ENCODE measurements around the gene FAM170B.

Gene FAM170B

DNA sequence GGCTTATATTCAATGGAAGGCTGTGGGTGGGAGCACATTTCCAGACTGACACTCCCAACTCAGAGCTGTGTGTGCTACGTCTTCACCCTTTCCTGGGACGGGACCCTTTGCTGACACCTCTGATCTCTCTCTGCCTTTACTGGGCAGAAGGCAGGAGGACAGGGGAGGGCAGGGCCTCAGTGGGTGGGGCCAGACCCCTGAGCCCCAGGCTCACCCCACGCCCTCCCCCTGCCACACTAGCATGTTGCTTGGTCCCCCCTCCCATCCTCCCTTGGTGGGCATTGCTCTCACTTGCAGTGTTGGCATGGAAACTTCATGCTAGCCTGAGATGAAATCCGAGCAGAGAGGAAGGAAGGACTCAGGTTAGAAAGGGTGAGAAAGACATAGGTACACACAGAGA is 36.0 kb upstream of the FAM170B start:
- DNase-seq (ENCODE audit: low read depth in 2 of 2), result no peak

DNA sequence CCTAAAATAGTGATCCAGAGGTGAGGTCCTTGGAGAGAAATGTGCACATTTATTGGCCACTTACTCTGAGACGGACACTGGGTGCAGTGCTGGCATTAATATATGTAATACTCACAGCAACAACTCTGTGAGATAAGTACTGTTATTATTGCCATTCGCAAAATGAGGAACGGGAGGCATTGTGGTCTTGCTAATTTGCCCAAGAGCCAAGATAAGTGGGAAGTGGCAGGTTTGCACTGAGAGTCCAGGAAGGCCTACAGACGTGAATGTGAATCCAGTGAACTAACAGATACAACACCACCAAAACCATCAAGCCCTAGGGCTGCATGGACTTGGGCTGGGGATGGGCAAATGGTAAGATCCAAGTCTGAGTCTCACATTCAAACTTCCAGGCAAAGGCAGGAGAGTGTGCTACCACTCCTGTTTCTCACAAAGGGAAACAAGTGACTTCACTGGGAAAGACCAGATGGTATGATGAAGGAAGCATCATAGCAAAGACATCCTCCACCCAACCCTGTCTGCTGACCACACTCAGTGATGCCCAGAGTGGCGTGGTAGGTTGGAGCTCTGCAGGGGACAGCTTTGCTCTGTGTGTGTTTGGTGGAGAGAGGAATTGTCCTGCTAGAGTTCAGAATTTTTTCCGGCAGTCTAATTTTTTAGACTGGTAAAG is 35.1 kb upstream of the FAM170B start:
- DNase-seq (ENCODE audit: low read depth in 2 of 2), result no peak

DNA sequence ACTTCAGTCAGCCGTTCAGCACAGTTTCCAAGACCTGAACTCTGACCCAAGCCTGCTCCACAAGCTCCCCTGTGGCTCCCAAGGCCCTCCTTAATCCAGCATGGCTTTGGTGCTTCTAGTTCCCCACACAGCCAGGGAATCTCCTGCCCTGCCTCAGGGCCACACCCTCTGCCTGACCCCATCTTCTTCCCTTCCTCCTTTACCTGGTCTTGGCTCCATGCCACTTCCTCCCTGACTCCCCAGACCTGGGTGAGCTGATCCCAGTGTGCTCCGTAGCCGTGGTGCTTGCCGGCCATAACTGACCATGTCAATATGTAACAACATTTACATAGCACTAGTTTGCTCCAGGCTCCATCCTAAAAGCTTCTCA is 34.3 kb upstream of the FAM170B start:
- no peak for DNase-seq (ENCODE audit: low read depth in 2 of 2)

DNA sequence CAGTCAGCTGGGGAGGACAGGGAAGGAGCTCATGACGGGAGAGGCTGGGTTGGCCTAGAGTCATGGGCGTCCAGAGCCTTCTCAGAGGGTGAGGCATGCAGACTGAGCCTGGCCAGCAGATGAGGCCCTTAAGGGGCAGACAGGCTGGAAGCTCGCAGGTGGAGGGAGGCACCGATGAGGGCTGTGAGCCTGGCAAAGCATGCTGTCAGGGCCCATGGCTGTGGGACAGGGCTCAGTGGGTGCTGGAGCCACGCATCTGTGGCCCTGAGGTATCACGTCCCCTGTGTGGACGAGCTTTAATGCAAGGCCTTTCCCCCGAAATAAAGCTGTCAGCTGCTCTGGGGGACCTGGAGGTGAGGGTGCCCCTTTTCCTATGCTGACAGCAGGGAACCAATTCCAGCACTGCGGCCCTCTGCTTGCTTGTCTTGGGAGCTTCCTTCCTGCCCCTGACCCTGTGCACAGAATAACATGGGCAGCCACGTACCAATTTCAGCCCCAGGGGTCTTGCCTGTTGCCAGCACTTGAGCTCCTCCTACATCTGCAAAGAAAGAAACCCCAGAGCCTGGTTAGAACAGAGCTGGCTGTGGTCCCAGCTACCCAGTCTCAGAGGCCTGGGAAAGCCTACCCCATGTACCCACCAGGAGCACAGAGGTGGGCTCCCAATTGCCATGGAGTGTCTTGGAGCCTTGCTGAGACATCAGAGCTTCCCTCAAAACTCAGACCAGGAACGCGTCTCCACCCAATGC is 33.8 kb upstream of the FAM170B start:
- no peak for DNase-seq (ENCODE audit: low read depth in 2 of 2)

DNA sequence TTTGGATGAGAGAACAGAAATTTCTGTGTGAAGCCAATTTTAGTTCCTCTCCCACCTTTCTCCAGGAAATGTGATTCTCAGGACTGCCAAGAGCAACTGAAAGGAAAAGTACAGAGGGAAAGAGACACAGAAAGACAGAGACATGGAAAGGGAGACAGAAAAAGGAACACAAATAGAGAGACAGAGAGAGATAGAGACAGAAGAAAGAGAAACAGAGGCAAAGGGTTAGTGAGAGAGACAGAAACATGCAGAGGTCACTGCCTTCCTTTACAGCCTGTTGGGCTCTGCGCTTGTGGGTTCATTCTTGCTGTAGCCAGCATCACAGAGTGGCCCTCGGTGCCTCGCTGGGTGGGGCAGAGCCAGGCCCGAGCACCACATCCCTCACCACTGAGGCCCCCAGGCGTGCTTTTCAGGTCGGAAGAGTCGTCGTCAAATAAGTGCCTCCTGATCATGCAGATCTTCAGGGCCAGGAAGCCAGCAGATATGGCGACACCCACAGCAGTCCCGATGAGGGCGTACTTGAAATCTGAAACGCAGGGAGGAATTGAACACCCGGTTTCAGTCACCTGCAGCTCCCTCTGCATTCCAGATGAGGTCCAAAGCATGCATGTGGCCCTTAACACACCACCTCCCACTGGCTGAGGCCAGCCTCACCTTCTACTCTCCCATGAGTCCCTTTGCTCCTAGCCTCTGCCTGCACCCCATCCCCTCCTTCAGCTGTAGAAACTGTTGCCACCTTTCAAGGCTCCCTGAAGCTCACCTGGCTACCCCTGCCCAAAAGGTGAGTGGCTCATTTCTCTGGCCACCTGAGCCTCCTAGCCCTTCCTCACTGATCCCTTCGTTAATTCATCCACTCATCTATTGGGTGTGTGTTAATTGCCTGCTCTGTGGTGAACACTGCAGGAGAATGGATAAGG is 32.9 kb upstream of the FAM170B start:
- DNase-seq (ENCODE audit: low read depth in 2 of 2), result no peak

DNA sequence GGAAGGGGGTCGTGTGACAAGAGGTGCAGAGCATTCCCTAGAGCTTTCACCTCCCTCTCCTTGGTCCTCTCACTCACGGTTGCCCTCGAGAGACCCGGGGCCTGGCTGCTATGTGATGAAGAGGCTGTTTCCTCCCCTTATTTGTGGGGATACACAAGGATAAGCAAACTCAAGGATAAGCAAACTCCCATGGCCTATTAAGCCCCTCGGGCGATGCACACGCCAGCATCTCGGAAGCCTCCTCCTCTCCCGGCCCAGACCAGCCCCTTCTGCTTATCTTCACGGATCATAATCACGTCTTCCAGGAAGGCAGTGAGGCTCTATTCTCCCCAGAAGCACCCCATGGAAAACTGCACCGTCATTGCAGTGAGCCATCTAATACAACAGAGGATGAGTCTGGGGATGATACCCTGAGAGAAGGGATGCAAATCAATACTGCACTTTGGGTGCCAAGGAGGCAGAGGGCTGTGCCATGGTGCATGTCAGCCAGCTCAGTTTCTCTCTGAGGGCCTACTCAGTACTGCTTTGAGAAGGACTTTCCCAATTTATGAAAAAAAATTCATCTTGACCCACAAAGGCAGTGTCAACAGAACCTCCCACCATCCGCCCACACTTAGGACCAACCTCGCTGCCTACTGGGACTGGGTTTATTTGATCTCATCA is 32.1 kb upstream of the FAM170B start:
- DNase-seq (ENCODE audit: low read depth in 2 of 2), result no peak

DNA sequence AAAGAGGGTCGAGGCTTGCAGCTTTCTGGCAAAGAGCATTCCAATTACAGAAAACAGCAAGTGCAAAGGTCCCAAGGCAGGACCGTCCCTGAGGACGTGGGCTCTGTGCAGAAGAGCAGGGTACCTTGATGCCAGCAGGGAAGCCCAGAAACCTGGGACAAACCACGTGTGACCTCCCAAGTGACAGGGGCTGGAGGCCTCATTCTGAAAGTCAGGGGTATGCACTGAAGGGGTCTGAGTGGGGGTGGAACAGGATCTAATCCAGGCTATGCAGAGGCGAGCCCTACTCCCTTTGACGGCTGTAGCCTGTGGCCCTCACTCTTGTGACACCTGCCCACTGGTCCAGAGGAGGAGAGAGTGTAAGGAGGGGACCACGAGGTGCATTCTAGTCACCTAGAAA is 31.4 kb upstream of the FAM170B start:
- no peak for DNase-seq (ENCODE audit: low read depth in 2 of 2)

DNA sequence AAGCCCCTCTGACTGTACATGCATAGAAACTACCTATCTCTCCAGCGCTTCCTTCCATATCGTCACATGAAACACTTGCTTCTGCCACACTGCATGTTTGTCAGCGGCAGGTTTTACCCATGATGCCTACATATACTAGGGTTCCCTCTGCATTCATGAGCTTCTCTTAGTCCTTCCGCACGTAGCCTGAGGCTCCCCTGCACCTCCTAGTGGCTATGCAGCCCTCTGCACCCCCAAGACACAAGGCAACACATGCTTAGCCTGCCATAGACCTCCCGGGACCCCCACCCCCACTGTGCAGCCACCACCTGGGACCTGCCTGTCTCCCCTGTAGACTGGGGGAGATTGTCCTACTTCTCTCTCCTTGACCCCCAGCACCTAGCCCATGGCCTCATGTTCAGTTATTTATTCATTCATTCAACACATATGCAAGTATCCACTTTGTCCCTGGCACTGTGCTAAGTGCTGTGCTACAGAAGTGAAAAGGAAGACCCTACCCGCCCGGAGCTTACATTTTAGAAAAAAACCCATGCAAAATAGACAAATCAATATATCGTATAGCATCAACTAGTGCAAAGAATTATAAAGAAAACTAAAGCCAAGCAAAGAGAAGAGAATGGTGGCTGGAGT is 30.9 kb upstream of the FAM170B start:
- no peak for DNase-seq (ENCODE audit: low read depth in 2 of 2)

DNA sequence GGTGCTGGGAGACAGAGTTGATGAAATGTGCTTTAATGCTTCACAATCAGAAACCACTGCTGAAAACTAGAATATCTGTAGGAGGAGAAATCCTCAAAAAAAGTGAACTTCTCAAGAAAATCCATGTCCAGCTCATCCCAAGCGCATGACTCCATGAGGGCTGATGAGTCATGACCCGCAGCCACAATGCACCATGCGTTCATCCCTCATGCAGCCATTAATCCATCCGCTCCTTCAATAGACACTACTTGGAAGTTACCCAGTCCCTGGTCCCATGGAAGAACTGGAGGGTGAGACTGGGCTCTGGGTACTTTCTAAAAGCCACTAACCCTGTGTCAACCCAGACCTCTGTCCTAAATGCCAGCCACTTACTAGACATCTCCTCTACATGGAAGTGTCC is 29.9 kb upstream of the FAM170B start:
- DNase-seq (ENCODE audit: low read depth in 2 of 2), result no peak

DNA sequence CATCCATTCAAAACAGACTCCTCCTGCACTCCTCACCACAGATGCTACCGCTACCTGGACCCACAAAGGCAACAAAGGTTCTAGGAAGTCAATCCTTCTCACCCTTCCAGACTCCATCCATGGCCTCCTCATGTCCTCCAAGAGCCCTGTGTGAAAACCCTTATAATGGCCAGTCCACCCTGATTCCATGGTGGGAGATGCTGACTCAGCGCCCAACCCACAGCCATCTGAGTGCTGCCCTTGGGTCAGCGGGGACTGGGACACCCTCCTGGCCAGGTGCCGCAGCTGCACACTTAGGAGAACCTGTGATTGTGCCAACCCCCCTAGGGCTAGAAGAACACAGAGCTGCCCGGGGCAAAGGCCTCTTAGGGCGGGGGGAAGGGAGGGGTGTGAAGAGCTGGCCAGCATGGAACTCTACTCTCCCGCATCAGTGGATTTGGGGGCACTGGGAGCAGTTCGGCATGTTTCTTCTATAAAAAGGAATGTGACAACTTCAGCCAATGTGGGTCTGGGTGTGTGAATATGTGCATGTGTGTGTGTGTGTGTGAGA is 29.0 kb upstream of the FAM170B start:
- DNase-seq (ENCODE audit: low read depth in 2 of 2), result no peak

DNA sequence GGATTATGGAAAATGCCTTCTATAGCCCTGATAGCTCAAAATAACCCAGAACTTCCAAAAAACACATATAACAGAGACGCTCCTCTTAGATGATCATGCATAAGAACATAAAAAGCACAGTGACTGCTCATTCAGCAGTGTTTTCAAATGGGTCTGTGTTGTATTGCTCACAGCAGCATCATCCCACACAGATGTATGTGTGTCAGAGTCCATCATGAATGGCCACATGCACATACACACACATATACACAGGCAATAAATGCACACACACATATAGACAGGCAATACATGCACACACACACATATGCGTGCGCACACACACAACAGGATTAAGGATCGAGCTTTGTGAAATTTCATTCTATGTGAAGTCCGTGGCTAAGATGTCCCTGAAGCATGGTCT is 28.2 kb upstream of the FAM170B start:
- no peak for DNase-seq (ENCODE audit: low read depth in 2 of 2)

DNA sequence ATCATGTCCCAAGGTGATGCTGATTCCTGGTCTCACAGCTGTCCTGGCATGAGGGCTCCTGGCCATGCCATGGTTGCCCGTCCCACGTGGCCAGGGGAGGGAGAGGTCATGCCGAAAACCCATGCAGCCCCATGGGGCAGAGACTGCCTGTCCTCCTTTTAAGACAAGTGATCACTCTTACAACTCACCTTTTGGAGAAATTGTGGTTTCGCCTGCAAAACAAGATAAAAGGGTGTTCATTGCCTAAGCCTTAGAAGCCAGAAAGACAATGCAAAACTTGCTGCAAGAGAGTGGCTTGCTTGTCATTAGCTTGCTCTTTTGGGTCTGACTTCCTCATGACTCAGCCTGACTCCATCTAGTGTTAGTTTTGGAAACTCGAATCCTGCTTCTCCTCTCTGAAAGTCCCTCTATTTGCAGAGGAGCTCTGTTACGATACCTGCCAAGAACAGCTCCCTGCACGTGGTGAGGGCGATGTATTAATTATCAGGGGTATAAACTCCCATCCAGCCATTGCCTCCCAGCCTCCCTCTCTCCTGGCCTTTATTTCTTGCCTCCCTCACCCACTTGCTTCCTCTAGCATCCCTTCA is 27.7 kb upstream of the FAM170B start:
- DNase-seq (ENCODE audit: low read depth in 2 of 2), result no peak

DNA sequence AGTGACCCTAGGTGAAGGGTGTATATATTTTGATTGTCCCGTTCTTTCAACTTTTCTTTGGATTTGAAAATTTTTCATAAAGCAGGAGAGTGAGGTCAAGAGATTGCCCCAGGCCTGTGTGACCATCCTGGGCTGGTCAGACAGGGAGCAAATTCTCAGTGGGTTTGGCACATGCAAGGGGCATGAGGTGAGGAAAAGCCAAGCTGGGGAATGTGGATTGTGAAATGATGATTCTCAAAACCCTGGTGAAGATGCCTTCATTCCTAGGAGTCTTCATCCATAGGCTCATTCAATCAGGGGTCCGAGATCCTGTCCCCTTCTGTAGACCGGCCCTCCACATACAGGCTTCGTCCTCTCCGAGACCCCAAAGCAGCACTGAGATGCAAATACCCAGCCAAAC is 27.0 kb upstream of the FAM170B start:
- no peak for DNase-seq (ENCODE audit: low read depth in 2 of 2)

DNA sequence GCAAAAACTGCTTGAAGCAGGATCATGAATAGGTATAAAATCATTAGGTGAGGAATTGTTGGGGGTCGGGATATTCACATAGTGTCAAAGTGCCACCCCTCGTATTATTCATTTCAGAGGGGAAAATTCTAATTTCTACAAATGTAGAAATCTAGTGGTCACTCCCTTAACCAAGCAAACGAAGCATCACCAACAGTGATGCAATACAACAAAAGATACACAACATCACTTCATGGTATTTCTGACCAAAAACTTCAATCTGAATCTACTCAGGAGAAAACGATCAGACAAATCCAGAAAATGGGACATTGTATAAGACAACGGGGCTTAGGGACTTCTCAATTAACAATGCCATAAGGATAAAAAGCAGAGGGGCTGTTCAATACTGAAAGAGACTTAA is 26.3 kb upstream of the FAM170B start:
- no peak for DNase-seq (ENCODE audit: low read depth in 2 of 2)

DNA sequence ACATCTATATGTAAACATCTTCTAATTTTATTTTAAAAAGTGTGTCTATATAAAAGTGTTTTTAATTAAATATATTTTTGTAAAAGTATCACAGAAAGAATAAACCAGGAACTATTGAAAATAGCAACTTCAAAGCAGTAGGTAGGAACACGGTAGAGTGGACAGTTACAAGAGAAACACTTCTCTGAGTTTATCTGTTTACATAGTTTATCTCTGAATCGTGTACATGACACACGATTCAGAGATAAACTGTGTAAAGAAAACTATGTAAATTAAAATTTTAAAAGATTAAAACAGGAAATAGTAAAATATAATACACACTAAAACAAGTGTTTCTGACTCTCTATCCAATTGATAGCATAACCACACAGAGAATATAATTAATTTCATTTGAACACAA is 25.1 kb upstream of the FAM170B start:
- no peak for DNase-seq (ENCODE audit: low read depth in 2 of 2)

DNA sequence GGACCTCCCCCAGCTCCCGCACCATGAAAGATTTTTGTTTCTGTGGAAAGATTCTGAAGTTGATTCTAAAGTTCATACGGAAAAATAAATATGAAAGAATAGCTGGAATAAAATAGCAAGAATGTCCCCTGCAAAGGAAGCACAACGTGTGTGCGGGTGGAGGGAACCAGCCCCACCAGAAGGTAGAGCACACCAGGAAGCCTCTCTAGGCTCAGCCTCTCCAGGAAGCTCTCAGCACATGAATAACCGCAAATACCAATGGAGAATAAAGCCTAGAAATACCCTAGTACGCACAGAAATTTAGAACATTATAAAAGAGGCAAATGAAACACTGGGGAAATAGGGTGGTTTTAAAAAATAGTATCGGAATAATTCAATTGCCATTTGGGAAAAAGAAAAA is 24.6 kb upstream of the FAM170B start:
- no peak for DNase-seq (ENCODE audit: low read depth in 2 of 2)

DNA sequence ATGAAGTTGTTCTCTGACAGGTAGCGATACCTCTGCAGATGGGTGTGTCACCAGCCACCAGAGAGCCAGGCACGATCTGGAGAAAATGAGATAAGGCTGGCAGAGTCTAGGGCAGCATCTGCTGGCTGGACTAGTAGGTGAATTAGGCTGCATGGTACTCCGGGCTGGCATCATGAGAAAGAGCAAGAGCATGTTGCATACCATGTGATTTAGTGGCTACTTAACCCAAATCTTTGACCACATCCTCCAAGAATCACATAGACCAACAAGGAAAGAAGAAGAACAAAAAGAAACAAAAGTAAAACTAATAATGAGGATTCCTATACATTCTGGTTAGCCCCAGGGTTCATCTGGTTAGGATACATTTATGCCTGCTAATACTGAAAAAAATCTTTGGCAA is 23.4 kb upstream of the FAM170B start:
- no peak for DNase-seq (ENCODE audit: low read depth in 2 of 2)

DNA sequence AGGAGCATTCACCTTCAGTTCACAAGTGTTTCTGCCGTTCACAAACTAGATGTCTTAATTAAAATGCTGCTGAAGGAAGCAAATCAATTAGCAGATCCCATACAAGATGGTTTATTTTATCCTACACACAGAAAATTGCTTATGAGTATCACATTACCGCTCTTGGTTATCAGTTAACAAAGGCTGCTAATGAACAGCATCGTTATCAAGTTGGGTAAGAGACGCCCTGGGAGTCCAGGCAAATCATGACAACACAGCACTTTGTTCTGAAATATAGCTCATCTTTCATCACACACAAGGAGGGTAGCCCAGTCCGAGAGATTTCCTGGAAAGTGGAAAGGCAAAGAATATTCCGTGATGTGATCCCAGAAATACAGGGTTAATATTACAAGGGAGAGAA is 20.8 kb upstream of the FAM170B start:
- no peak for DNase-seq (ENCODE audit: low read depth in 2 of 2)

DNA sequence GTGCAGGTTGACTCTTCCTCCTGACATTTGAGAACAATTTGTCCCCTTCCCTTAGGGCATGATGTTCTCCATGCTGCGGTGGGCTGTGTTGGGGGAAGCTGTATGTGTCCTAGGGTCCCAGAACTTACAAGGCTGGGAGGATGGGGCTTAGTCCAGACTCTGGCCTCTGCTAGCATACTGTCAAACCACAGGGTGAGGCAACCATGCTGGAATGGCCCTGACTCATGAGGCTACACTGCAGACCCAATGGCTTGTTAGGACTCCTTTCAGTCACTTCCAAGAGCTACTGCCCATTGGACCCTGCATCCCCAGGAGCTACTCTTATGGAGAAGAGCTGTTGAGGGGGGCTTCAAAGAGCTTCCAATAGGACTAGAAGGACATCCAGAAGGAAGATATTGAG is 20.1 kb upstream of the FAM170B start:
- no peak for DNase-seq (ENCODE audit: low read depth in 2 of 2)

DNA sequence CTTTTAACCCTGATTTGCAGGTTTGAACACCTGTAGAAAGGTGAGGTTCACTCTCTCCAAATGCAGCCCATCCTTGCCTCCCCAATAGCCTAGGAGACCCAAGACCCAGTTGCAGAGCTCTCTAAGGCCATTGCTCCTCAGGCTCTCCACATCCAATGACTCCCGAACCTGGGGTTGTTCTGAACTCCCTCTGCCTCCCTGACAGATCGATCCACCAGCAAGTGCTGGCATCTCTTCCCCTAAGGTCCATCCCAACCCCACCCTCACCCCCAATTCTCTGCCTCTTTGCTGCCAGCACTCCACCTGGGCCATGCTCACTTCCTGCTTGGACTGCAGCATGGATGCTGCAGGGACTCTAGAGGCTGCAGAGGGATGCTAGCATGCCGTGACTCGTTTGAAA is 19.3 kb upstream of the FAM170B start:
- no peak for DNase-seq (ENCODE audit: low read depth in 2 of 2)

DNA sequence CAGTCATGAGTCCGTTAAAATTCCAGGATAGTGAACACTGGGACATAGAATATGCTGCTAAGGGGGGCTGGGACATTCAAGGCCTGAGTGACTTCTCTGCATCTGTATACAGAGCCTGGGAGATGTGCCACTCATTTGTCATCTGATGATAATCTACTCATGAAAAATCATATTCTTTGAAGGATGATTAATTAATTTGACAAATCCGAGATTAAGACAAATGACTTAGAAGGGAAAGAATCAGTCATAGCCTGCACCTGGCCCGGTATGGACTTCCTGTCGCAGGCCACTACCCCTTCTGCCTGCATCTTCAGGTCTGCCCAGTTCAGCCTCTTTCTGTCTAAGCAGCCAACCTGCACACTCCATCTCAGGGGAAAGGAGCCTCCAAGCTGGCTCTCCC is 18.8 kb upstream of the FAM170B start:
- no peak for DNase-seq (ENCODE audit: low read depth in 2 of 2)

Measured in activated CD8-positive, alpha-beta memory T cell treated with anti-CD3 and anti-CD28 coated beads for 4 hours (primary cell).